ENCODE results near the gene YY1. TPM values are rescaled to one million over a fixed set of nuclear protein-coding genes. Genes with fewer than 3 reads are reported as not detected.
"Not testable (repeated sequence)": the region's sequence is repeated elsewhere in the genome, so short reads cannot be mapped to it uniquely, and the experiment has no call there.

Gene YY1
- 34.1 and 53.0 TPM in 2 replicates for total RNA-seq (2014; rRNA removed; shearing (Covaris generic))

DNA sequence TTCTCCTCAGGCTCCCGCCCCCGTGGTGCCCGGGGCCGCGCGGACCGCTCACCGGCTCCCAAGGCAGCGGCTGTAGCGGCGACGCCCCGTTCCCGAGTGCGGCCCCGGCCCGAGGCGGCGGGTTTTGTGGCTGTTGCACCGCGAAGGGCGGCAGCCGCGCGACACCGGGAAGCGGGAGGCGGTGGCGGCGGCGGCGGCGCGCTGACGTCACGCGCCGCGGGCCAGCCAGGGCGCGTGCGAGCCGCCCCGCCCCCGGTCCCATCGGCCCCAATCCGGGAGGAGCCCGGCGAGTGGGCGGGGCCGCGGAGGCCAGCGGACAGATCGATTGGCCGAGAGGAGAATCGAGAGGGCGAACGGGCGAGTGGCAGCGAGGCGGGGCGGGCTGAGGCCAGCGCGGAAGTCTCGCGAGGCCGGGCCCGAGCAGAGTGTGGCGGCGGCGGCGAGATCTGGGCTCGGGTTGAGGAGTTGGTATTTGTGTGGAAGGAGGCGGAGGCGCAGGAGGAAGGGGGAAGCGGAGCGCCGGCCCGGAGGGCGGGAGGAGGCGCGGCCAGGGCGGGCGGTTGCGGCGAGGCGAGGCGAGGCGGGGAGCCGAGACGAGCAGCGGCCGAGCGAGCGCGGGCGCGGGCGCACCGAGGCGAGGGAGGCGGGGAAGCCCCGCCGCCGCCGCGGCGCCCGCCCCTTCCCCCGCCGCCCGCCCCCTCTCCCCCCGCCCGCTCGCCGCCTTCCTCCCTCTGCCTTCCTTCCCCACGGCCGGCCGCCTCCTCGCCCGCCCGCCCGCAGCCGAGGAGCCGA, at the start of gene YY1:
Gene YY1, plus strand, starts transcription at position 726 of the 792 bp plus-strand sequence. CDS start 101 bp downstream, outside the sequence.
- DNase-seq (ENCODE audit: low read depth), result peak; percentile 95

DNA sequence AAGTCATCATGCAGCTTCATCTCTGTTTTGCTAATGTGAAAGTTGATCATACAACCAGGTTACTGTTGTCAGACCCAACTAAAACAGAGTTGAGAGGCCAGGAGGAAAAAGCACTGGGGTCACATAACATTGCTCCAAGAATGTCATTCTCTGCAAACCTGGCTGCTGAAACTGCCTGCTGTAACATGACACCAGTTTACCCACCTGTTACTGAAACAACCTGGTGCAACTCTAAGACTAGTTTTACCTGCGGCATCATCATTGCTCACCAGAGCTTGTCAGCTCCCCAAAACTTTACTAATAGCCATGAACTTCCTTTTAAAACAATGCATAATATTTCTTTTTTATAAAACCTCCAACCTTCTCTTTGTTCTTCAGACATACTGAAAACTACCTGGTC, 48.8 kb upstream of the YY1 start:
- no peak for DNase-seq (ENCODE audit: low read depth)

DNA sequence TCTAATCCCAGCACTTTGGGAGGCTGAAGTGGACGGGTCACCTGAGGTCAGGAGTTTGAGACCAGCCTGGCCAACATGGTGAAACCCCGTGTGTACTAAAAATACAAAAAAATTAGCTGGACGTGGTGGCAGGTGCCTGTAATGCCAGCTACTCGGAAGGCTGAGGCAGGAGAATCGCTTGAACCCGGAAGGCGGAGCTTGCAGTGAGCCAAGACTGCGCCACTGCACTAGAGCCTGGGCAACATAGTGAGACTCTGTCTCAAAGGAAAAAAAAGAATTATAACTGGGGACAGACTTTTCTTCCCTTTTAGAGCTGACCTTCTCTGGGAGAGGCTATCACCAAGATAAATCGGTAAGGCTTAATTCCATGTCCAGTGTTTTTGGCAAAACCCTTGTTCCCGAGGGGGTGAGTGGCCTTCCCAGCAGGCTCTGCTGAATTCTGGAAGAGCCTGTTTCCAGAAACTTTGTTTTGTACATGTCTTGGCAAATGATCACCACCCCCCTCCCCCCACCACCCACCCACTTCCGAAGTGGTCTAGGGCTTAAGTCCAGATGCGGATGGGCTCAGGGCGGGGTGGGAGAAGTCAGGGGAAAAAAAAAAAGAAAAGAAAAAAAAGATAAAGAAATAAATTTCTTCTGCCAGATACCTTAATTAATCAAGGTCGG, 47.2 kb upstream of the YY1 start:
- DNase-seq (ENCODE audit: low read depth), result no peak

DNA sequence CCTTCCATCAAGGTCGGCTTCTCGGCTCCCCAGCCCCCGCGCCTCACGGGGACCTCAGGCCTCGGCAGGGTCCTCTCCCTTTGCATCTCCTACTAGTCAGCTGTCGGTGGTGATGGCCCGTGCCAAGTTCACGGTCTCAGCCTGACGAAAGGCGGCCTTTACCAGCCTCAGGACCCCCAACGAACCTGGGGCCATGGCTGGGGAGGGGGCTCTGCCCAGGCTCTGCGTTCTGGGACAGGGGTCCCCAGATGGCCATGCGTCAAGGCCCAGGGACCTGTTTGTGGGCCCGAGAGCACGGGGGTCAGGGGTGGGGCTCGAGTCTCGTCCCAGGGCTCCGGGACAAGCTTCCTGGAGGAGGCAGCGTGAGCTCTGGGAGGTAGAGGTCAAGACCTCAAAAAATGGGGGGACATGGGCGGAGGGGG, 46.7 kb upstream of the YY1 start:
- DNase-seq (ENCODE audit: low read depth), result no peak

DNA sequence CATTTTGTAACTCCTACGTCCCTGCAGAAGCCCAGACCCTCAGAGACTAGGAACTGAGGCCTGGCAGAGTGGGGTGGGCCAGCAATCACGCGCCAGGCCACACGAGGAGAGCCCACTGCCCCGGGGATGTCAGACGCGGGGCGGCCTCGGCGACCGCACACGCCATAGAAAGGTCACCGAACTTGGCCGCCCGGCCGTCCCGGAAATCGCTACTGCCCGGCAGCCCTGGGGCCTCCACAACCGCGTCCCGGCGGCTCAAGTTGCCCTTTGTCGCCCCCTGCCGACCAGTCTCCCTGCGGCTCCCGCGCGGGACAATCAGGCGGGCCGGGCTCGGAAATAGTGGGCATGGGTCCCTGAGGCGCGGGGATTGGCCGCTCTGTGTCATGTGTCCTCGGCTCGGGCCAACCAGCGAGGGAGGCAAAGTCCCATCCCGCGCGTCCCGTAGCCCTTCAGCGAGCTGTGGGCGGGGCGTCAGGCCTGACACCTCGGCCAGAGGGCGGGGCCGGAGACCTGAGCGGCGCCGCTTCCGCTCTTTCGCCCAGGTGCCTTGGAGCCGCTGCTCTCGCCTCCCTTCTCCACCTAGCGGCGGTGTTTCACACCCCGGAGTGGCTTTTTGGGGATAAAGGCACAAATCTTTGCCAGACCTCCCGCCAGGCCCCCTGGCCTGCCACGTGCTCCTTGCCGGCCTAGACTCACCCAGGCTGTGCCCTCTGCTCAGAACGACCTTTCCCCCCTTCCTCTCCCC, 46.1 kb upstream of the YY1 start:
- peak; percentile 89 for DNase-seq (ENCODE audit: low read depth)

DNA sequence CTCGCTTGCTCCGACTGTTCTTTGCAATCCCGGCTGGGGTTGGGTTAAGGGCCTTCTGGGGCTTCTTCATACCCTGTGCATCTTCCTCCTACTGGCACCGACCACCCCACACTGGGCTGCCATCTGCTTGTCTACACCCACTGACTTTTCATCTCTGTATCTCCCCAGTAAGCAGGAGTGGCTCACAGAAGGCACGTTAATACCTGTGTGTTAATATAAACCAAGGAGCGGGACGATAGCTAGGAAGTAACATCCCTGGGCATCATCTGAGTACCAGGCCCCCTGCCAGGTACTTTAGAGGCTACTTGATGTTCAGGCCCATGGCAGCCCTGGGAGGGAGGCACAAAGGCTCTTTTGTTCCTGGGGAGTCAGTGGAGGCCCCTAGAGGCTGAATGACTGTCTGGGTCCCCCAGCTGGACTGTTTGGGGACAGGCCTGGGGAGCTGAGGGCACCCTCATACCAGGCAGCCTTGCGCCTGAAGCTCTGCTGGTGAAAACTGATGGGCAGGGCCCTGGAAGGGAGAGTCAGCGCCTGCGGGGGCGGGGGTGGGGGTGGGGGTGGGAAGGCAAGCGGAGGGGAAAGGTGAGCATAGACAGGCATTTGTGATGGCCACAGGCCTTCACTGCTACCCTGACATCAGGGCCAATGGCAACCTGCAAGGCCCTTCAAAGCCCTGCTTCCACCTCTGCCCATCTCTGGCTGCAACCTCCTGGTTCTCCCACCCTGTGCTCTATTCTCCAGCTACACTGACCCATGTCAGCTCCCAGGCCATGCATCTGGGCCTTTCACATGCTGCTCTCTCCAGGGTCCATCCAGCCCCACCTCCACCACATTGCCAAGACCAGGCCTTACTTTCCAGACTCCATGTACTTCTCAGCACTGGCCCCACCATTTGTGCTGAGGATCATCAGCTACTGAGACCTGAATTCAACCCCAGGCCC, 45.3 kb upstream of the YY1 start:
- DNase-seq (ENCODE audit: low read depth), result no peak

DNA sequence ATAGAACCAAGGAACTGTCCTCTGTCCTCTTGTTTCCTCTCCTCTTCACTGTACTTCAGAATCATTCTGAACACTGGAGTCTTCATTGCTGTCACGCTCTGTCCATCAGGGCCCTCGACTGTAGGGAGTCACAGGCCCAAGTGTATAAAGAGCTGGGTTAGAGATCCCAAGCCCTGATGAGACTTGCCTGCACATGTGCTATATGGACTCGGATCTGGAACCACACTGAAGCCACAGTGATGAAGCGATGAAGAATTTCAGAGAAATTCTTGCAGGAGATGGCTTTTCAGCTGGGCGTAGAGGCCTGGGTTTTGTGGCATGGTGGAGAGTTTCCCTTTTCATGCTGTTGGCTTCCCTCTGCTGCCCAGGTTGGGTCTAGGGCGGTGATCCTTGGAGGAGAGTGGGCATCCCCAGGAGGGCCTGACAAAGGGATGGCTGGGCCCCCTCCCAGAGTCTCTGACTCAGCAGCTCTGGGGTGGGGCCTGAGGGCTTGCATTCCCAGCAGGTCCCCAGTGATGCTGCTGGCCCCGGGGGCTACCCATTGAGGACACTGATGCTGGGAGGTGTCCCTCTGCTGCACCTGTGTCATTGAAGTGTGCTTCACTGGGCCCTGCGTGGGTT, 39.6 kb upstream of the YY1 start:
- DNase-seq (ENCODE audit: low read depth), result no peak

DNA sequence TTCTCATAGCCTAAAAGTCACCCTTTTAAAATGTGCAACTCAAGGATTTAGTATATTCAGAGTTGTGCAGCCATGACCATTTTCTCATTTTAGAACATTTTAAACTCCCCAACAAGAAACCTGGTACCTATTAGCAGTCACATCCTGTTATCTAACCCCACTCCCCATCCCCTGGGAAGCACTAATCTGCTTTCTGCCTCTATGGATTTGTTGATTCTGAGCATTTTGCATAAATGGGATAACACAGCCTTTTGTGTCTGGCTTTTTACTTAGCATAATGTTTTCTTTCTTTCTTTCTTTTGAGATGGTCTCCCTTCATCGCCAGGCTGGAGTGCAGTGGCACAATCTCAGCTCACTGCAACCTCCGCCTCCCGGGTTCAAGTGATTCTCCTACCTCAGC, 38.6 kb upstream of the YY1 start:
- DNase-seq (ENCODE audit: low read depth), result no peak

DNA sequence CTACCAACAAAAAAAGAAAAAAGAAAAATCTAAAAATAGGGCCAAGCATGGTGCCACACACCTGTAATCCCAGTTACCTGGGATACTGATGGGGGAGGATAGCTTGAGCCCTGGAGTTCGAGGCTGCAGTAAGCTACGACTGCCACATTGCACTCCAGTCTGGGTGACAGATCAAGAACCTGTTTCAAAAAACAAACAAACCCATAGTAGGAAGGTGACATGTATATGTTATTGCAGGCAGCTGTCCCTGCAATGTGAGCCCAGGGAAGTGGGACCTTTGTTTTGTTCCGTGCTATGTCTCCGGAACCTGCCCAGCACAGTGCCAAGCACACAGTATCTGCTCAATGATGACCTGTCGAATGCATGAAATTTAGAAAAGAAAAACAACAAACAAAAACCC, 37.2 kb upstream of the YY1 start:
- no peak for DNase-seq (ENCODE audit: low read depth)

DNA sequence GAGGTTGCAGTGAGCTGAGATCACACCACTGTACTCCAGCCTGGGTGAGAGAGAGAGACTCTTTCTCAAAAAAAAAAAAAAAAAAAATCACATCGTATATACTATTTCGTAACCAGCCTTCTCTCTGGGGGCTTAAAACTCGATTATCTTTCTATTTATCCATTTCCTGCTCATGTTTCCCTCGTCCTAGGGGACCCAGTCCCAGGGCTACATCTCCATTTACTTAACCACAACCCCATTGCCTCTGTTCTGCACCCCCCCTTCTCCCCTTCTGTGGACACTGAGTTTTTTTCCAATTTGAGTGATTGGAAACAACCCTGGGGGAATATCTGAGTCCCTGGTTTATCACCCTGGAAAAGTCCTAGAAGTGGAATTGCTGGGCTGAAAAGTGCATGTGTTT, 36.2 kb upstream of the YY1 start:
- DNase-seq (ENCODE audit: low read depth), result no peak

DNA sequence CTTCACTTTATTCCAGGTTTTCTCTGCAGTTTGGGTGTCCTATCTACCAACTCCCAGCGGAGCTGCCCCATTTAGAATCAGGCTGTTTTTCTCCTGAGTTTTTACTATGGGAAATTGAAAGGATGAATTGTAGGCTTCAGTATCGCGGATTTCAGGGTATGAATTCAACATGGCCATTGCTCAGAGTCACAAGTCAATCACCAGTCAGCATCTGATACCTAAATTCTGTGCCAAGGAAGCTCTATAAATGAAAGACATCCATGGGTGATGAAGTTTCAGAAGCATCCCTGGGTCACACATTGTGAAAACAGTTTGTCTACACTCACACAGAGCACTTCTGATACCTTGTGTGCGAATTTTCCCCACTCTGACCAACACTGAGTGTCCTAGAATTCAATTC, 35.8 kb upstream of the YY1 start:
- DNase-seq (ENCODE audit: low read depth), result no peak

DNA sequence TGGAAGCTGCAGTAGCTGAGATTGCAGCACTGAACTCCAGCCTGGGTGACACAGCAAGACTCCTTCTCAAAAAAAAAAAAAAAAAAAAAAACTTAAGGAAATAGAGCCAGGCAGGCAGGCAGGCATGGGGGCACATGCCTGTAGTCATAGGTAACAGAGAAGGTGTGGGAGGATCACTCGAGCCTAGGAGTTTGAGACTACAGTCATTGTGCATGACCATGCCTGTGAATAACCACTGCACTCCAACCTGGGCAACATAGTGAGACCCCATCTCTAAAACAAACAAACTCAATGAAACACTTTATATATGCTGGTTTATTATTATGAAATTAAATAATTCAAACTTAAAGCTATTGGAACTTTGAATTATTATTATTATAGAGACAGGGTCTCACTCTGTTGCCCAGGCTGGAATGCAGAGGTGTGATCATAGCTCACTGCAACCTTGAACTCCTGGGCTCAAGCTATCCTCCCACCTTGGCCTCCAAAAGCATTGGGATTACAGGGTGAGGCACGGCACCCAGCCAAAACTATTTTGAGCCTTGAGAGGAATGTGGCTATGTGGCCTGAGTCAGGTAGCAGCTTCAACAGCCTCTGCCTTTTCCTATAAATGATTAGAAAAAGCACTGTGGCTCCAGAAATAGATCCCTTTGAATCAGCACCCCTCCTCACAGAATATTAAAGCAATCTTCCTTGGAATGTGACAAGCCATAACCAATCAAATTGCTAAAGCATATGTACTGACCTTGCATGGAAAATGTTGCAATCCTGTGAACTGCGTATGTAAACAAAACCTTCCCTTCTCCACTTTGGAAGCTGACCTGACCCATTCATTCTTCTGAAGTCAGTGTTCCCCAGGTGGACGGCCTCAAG, 34.7 kb upstream of the YY1 start:
- DNase-seq (ENCODE audit: low read depth), result no peak

DNA sequence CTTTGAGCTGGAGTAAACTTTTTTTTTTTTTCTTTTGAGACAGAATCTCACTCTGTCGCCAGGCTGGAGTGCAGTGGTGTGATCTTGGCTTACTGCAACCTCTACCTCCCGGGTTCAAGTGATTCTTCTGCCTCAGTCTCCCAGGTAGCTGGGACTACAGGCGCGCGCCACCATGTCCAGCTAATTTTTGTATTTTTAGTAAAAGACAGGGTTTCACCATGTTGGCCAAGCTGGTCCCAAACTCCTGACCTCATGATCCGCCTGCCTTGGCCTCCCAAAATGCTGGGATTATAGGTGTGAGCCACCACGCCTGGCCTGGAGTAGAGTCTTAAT, 34.1 kb upstream of the YY1 start:
- not testable (repeated sequence) for DNase-seq (ENCODE audit: low read depth)

DNA sequence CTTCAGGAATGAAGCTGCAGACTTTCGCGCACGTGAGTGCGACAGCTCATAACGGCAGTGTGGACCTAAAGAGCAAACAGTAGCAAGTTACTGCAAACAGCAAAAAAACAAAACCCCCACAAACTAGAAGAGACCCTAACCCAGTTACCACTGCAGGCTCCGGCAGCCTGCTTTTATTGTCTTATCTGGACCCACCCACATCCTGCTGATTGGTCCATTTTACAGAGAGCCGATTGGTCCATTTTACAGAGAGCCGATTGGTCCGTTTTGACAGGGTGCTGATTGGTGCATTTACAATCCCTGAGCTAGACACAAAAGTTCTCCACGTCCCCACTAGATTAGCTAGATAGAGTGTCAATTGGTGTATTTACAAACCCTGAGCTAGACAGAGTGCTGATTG, 31.4 kb upstream of the YY1 start:
- DNase-seq (ENCODE audit: low read depth), result not testable (repeated sequence)

DNA sequence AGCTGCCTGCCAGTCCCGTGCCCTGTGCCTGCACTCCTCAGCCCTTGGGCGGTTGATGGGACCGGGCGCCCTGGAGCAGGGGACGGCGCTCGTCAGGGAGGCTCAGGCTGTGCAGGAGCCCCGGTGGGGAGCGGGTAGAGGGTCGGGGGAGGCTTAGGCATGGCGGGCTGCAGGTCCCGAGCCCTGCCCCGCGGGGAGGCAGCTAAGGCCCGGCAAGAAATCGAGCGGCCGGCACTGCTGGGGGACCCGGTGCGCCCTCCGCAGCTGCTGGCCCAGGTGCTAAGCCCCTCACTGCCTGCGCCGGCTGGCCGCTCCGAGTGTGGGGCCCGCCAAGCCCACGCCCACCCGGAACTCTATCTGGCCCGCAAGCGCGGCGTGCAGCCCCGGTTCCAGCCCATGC, 30.8 kb upstream of the YY1 start:
- not testable (repeated sequence) for DNase-seq (ENCODE audit: low read depth)

DNA sequence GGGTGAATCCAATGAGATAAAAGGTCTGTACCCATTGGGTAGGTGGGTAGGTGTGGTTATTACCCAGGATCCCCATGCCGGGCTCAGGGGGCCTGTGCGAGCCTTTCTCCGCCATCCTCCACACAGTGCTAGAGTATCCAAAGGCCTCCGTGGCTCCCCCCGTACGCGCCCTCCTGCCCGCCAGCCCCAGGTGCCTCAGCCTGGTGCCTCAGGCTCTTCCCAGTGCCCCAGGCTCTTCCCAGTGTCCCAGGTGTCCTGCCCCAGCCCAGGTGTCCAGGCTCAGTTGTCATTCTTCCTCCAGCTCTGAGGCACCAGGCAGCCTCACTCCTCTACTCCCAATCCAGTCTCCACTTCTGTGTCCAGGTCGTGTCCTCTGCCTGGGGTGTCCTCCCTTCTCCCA, 27.6 kb upstream of the YY1 start:
- no peak for DNase-seq (ENCODE audit: low read depth)

DNA sequence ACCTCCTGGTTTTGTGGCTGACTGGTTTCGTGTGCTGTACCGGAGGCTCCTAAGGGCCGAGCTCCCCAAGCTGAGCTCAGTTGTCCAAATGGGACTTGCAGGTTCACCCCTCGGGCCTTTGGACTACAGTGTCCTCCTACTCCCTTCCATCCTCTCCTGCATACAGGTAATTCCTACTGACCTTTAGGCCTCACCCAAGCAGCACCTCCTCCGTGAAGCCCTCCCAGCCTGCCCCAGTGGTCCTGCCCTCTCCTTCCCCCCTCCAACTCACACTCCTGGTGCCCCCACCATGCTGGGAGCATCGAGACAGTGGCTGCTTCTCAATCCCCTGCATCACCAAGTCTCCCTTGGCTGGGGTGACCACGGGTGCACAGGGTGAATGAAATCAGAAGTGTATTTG, 27.1 kb upstream of the YY1 start:
- no peak for DNase-seq (ENCODE audit: low read depth)

DNA sequence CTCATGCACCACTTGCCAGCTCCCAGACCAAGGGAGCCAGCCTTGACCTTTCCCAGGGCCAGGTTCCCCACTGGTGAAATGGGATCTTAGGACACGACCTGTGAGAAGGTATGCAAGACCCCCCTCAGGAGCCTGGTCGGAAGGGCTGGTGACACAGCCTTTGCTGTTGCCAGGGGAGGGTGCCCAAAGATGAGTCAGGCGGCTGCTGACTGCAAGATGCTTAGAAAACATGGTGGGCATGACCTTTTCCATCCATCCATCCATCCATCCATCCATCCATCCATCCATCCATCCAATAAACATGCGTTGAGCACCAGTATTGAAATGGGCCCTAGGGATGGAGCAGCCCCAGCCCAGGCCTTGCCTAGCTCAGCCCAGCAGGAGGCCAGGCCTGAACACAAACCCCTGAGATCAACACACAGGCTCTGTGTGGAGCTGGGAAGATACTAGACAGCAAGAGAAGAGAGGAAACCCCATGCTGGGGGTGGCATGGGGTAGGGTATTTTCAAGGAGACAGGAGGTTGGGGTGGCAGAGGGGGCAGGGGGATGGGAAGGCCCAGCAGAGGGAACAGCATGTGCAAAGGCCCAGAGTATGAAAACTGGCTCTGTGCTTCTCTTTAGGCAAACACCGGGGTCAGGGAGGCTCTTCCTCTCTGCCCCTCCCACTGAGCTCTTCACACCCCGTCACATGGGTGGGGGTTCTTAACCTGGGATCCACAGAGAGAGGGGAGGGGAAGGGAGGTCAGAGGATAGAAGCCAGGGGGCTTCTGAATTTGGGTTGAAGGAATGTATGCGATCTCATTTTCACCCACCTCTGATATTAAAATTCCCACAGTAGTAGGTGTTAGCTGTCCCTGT, 26.2 kb upstream of the YY1 start:
- no peak for DNase-seq (ENCODE audit: low read depth)

DNA sequence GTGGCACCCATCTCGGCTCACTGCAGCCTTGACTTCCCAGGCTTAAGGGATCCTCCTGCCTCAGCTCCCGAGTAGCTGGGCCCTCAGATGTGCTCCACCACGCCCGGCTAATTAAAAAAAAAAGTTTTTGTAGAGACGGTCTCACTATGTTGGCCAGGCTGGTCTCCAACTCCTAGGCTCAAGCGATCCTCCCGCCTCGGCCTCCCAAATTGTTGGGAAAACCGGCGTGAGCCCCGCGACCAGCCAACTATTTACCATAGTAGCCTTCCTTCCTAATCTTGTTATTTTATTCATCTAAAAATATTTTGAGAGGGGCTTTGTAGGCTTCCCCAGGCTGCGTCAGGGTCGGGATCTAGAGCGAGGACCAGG, 25.4 kb upstream of the YY1 start:
- DNase-seq (ENCODE audit: low read depth), result no peak
